Measurements from ENCODE around the gene CDH23.

CDH23 gene

DNA sequence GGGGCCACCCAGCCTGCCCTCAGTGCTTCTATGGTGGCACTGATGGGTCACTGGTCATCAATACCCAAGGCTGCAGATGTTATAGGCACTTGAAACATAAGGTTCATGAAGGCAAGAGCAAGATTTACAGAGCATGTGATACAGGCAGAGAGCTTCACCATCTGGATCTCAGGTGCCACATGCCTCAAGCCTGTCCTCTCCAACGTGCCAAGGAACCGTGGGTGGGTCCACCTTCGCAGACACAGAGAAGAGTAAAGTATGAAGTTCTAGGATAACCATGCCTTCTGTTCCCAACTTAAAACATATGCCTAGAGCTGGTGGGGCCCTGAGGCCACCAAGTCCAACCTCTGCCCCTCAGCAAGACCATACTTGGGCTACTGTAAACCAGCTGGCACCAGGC is 26.7 kb upstream of the CDH23 start:
- no peak for DNase-seq (ENCODE audit: low spot score)

- no peak for DNase-seq (ENCODE audit: low spot score)
Measured at GRCh38 chr10:71371750-71372166, 25.0 kb upstream of the CDH23 start.

DNA sequence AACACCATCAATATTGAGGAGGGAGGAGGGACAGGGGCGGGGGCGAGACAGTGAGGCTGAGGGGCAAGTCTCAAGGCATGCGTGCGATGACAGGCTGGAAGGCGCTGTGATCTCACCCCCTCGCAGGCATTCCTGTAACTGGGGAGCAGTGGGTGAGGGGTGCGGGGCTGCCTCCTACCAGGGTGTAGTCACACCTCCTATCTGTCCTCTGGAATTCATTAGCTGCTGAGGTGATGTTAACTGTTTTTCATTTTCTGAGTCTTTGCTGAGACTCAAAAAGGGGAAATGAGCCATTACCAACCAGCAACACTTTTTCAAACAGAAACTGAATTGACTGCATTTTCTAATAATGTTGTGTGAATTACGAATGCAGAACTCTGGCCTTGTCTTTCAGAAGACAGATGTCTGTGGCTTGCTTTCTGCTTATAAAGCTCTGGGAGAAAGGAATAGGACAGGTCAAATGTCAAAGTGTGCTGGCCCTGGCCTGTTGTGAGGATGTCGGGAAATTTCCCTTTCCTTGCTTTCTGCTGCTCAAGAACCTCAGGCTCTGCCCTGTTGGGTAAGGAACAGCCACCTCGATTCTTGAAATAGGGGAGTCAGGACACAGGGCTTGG is 23.7 kb upstream of the CDH23 start:
- no peak for DNase-seq (ENCODE audit: low spot score)

DNA sequence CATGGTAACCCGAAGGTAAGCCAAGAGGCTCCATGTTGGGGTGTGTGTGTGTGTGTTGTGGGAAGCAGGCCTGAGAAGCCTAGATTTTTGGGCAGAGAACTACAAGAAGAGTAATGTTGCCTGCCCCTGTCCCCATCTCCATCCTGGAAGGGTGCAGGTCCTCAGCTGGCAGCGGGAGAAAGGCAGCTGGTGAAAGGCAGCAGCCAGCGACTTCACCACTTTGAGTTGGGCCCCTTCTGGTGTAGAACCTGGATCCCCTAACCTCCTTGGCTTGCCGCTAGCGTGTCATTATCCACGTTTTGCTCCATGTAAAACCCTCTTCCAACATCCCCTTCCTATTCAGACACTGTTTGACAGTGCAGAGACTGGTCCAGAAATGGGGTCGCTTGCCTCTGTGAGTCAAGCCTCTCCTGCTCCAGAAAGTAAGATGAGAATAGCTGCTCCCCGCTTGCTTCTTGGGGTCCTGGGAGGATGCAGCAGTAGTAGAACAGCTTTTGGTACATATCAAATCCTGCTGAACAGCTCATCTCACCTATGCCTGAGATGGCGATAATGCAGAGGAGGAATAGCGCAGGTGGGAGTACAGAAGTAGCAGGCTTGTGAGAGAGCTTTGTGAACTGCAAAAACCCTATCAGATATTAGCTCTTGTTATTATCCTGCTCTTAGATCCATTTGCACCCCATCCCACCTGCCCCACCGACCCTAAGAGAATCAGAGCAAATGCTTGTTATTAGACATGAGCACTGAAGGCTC is 22.1 kb upstream of the CDH23 start:
- DNase-seq (ENCODE audit: low spot score) = no peak

DNA sequence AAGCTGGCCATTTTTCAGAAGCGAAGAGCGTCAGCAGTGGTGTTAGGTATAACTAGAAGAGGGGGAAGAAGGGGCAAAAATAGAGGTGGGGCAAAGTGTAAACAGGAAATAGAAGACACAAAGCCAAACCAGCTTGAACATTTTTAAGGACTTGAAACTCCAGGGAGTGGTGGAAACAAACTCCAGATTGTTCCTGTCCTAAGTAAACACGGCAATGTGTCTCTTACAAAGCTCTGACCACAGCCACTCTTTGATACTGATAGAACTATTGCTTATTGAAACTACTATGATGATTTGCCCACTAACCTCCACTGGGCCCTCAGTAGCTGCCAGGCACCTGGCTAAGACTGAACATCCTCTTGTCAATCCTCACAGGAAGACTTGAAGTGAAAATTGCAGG is 20.8 kb upstream of the CDH23 start:
- no peak for DNase-seq (ENCODE audit: low spot score)

DNA sequence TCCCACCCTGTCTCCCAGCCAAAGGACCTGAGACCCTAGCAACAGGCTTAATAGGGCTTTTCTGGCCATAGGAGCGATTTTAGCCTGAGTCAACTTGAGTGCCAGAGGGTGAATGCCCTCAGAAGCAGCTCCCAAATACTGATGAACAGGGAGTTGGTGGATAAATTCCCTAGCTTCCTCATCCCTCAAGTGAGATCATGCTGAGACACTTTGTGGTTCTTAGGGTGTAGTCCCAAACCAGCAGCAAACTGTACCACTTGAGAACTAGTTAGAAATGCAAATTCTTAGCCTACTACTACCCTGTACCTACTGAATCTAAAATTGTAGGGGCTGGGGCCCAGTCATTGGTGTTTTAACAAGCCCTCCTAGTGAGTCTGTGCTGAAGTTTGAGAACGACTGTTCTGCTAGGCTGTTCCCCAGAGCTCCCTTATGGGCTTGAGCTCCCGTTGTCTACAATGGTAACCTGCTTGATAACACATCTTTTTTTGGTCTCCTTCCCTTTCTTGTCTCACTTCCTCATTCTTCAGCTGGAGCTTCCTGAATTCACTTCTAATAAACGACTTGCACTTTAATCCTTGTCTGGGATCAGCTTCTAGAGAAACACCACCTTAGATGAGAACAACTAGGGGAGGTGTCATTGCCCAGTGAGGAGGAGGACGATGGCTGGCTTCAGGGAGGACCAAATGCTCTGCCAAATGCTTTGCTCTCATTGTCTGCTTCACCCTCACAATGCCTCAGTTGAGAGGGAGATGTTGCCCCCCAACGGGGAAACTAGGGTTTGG is 18.2 kb upstream of the CDH23 start:
- DNase-seq (ENCODE audit: low spot score) = no peak

DNA sequence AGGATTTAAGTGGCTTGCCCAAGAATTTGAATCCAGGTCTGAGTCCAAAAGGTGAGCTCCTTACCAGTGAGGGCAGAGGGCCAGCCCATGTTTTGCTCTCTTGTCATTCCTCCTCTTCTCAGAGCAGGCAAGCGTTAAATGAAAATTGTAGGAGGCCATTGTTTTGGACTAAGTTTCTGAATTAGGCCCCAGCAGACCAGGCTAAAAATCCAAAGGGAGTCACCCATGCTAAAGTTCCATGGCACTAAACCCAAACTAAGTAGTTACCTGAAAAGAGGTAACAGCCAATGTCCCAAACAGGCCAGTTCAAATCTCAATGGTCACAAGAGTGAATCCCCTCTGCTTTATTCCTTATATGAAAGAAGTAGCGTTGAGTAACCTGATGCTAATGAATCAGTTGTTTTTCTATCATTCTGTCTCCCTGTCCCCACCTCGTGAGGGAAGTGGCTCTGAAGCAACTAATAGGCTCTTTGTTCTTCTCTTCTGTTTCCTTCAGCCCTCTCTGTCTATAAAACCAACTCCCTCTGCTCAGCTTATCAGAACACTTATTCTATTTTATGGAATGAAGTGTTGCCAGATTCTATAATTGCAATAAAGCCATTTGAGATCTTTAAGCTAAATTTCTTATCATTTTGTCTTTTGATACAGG is 17.5 kb upstream of the CDH23 start:
- no peak for DNase-seq (ENCODE audit: low spot score)

DNA sequence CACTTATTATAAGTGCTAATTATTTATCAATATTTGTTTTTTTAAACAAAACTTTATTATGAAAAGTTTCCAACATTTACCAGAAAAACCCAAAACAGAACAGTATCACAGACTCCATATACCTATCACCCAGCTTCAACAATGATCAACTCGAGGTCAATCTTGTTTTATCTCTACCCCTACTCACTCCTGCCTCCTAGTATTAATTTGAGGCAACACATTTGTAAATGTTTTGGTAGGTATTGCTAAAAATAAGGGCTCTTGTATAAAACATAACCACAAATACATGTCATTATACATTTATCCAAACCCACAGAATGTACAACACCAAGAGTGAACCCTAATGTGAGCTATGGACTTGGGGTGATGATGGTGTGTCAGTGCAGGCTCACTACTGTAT is 15.9 kb upstream of the CDH23 start:
- DNase-seq (ENCODE audit: low spot score) = no peak

- no peak for DNase-seq (ENCODE audit: low spot score)
Measured at GRCh38 chr10:71381611-71382010, 15.1 kb upstream of the CDH23 start.

DNA sequence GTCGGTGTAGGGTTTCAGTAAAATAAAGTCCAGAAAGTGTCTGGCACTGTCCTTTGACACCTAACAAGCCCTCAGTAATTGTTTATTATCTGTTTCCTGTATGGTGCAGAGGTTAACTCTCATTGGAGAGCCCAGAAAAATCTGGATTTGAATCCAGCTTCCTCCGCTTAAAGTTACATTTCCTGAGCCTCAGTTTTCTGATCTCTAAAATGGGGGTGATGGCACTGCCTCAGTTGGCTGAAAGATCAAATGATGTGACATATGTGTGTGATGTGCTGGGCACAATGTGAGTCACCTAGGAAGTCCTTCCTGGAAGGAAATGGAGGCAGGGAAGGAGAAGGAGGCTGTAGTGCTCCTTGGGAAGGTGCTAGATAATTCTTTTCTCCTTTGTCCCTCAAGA is 14.7 kb upstream of the CDH23 start:
- no peak for DNase-seq (ENCODE audit: low spot score)

DNA sequence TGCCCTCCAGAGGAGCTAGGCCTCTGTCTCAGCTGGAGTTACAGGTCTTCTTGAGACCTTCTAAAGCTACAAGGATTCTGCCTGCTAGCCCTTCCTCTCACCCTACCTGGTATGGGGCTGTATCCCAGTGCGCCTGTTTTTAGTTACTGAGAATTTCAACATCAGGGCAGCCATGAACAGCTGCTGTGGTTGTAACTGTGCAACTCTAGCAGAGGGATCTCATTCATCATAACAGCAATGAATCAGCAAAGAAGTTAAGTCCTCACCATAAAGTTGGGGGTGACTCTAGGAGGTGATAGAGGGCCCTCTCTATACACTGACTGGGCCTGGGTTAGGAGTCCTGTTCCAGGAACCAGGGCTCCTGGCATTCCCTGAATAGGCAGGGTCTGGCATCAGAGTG is 14.0 kb upstream of the CDH23 start:
- no peak for DNase-seq (ENCODE audit: low spot score)

DNA sequence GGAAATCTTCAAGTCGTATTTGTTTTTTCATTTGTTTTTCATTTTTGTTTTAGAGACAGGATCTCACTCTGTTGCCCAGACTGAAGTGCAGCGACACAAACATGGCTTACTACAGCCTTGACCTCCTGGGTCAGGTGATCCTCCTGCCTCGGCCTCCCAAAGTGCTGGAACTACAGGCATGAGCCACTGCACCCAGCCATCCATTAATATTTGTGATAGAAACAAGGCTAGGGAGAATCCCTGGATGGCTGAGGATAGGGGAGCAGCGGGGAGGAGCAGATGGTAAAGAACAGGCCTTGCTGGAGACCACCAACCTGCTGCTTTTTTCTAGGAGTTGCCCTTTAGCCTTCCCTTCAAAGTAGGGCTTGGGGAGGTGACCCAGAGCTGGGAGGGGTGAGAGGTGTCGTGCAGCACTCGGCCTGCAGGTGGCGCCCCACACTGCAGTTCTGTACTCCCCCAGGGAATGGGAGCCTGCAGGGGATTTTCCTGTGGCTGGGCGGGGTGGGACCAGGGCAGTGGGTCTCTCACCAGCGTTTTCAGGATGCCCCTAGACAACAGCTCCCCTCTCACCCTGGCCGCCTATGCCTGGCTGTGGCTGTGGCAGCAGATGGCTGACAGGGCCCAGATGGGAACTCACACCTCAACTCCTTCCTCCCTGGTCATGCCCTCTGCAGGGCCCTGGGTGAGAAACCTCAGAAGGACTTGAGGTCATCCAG is 12.6 kb upstream of the CDH23 start:
- peak; percentile 69 for DNase-seq (ENCODE audit: low spot score)

- DNase-seq (ENCODE audit: low spot score) = no peak
Measured at GRCh38 chr10:71388171-71388570, 8.5 kb upstream of the CDH23 start.

GRCh38 chr10:71388583-71389310 is 8.0 kb upstream of the CDH23 start:
- no peak for DNase-seq (ENCODE audit: low spot score)

DNA sequence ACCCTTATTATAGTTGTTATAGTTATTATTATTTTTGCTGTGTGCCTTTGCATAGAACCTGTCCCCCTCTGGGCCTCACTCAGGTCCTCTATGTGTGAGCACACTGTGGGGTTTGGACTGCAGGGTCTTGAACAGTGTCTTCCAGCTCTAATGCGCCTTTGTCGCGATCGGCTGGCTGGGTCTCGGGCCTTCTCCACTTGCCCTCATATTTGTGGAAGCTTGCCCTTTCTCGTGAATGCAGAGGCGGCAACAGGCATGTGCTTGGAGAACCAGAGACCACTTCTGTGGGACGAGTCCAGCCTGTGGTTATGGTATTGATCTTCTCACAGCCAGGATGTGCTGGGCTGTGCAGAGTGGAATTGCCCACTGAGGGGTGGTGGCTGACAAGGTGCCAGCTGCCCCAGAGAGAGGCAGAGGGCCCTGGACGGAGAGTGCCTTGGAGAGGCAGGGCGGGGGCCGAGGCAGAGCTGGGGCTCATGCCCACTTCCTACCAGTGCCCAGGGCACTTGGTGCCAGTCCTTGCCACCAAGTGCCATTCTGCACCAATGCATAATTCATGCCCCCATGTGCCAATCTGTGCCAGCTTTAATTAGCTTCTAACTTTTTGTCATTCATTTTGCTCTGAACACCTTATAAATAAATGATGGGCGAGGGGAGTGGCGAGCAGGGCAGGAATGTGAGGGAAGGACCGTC is 6.8 kb upstream of the CDH23 start:
- no peak for DNase-seq (ENCODE audit: low spot score)

- DNase-seq (ENCODE audit: low spot score) = no peak
Measured at GRCh38 chr10:71390461-71390835, 6.3 kb upstream of the CDH23 start.

DNA sequence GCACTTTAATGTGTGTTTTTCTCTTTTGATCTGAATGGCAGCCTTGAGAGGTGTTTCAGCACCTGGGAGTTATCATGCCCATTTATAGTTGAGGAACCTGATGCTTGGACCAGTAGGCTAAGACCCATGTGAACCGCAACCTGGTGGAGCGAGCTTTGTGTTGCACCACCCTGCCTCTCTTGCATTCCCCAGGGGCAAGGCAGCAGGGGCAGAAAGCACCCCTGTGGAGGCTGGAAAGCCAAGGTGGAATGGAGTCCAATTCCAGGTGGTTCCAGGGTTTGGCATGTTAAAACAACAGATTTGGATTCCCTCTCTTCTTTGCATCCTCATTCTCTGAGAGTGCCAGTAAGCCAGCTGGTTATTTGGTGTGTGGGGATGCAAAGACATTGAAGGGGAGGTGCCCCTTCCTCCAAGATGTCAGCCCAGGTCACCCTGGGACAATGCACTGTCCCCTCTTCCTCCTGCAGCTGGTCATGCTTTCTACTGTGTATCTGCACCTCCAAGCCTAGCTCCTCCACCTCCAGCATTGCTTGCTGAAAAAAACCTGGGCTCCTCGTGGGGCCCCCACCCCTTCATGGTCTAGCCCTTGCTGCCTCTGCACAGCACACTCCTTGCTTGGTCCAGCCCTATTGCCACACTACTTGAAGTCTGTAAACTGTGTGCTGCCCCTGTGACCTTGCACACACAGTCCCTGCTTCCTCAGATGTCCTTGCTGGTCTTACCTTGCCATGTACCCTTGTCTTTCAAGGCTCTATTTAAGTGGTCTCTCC is 5.6 kb upstream of the CDH23 start:
- no peak for DNase-seq (ENCODE audit: low spot score)

DNA sequence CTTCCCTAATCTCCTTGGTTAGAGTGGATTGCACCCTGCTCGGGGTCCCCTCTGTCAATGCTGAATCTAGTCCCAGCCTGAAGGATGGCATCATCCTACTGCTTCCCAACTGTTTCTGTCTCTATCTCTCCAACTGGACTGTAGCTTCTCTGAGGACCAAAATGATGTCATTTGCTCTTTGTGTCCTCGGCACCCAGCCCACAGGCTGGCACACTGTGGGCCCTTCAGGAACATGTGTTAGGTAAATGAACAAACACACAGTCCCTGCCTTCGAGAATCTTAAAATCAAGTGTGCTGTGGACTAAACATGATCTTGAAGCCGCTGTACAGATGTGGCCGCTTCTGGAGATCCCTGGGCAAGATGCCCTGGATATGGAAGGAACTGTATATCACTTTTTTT is 5.0 kb upstream of the CDH23 start:
- DNase-seq (ENCODE audit: low spot score) = no peak

DNA sequence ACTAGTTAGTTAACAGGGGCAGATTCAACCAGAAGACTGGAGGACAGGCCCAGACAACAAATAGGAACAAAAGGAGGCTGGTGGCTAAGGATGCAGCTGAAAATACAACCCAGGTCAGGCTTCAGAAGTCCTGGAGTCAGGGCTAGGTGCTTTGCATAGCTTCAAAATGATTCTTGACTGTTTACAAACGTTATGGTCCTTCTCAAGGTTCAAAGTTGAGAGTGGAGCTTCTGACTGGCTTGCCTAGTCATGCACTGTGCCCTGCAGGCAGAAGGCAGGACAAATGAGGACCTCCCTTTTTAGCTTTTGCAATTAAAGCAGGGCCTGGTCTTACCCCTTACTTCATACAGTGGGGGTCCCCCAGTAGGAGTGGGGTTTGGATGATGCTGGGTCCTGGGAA is 4.4 kb upstream of the CDH23 start:
- no peak for DNase-seq (ENCODE audit: low spot score)

All from hematopoietic multipotent progenitor cell treated with erythropoietin and hydrocortisone succinate and interleukin-3 and kit ligand, for 15 days (in vitro differentiated cells).